ENCODE data around the gene ALX3. TPM values are rescaled to one million over a fixed set of nuclear protein-coding genes. Genes with fewer than 3 reads are reported as not detected.

ALX3 gene
- total RNA-seq, 6 donors from 2014 or later = 0.24 TPM; not detected in 5

DNA sequence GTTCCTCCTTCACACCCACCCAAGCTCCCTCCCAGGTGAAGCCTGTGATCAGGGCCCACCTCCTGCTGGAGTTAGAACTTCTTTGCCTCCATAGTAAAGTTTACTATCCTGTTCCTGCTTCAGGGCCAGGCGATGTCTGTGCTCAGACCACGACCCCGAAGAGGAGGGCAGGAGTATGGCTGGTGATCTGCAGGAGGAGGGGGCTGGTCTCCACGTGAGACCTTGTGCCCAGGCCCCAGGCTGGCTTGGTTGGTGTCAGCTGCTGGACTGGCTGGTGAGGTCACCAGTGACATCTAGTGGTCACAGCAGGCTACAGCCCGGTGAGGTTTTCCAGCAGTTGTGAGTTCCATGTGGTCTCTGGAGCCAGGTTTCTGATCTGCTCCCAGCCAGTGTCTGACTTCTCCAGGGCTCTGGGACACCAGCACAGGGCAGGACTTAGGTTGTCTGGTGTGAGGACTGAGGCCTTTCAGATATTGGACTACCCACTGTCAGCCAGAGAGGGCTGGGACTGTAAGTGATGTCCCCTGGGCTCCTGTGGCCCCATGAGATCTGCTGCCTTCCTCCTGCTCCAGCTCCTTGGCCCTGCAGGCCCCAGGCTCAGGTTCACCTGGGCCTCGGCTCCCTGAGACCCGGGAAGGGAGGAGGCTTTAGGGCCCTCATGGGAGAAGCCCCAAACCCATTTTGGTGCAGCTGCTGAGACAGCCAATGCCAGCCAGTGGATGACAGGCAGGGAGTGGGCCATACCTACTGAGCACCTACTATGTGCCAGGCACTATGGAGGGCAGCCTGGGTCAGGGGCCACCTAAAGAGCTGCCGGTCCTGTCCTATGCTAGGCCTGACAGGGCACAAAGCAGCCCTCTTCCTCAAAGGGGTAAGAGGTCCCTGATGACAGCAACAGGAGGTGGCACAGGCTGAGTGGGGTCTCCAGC lies 35.8 kb upstream of the ALX3 start:
- H3K4me1 ChIP-seq = no peaks in the 10 kb centered on the region
- H3K36me3 ChIP-seq = no peaks in the 10 kb centered on the region
- TF ChIP-seq, protein P1, sequence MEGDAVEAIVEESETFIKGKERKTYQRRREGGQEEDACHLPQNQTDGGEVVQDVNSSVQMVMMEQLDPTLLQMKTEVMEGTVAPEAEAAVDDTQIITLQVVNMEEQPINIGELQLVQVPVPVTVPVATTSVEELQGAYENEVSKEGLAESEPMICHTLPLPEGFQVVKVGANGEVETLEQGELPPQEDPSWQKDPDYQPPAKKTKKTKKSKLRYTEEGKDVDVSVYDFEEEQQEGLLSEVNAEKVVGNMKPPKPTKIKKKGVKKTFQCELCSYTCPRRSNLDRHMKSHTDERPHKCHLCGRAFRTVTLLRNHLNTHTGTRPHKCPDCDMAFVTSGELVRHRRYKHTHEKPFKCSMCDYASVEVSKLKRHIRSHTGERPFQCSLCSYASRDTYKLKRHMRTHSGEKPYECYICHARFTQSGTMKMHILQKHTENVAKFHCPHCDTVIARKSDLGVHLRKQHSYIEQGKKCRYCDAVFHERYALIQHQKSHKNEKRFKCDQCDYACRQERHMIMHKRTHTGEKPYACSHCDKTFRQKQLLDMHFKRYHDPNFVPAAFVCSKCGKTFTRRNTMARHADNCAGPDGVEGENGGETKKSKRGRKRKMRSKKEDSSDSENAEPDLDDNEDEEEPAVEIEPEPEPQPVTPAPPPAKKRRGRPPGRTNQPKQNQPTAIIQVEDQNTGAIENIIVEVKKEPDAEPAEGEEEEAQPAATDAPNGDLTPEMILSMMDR (IDR thresholded peaks at IDR 0.05) = peak; percentile 78 to 89 (median 84)
- TF ChIP-seq POLR2A (IDR thresholded peaks at IDR 0.05) = no peak
- peak in 1 of 2 donors; percentile 65 for DNase-seq
- no peaks in the 10 kb centered on the region for H3K27me3 ChIP-seq
- H3K4me3 ChIP-seq = no peak overlapping the region
- 20% methylated on average over 8 of the region's 8 CpGs; no CpG with 5 or more reads in 1 of the 2 donors for WGBS, 2 donors
- peak; percentile 66 to 88 for ATAC-seq (ENCODE audit: low FRiP score in 2 of 2)
- H3K9me3 ChIP-seq = no peaks in the 10 kb centered on the region
- no peak overlapping the region for H3K27ac ChIP-seq

DNA sequence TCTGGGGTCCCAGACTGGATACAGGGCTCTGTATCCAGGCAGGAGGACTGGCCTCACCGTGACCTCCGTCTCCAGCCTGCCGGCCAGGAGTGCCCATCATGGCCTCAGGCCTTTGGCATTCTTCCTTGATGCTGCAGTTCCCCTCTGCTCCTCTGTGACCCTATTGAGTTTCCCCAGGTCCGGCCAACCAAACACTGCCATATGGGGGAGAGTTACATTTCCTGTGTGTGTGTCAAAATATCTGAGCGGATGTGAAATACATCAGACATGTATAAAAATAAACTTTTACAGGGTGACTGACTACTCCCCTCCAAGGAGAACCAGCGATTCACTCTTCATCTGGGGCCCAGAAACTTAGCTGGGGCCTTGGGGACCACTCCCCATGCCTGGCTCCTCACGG lies 31.6 kb upstream of the ALX3 start:
- H3K27me3 ChIP-seq = no peaks in the 10 kb centered on the region
- H3K4me3 ChIP-seq = no peak overlapping the region
- no peaks in the 10 kb centered on the region for H3K9me3 ChIP-seq
- no peak for DNase-seq
- no peak for ATAC-seq (ENCODE audit: low FRiP score in 2 of 2)
- no peaks in the 10 kb centered on the region for H3K36me3 ChIP-seq
- H3K27ac ChIP-seq = no peak overlapping the region
- WGBS, 2 donors = 46 to 57% methylated on average over 6 to 7 of the region's 7 CpGs
- no peaks in the 10 kb centered on the region for H3K4me1 ChIP-seq
- TF ChIP-seq, protein P1 (IDR thresholded peaks at IDR 0.05) = no peak
- TF ChIP-seq EP300 (IDR thresholded peaks at IDR 0.05) (no peak), POLR2A (IDR thresholded peaks at IDR 0.05) (no peak), POLR2AphosphoS5 (IDR thresholded peaks at IDR 0.05) (no peak)

DNA sequence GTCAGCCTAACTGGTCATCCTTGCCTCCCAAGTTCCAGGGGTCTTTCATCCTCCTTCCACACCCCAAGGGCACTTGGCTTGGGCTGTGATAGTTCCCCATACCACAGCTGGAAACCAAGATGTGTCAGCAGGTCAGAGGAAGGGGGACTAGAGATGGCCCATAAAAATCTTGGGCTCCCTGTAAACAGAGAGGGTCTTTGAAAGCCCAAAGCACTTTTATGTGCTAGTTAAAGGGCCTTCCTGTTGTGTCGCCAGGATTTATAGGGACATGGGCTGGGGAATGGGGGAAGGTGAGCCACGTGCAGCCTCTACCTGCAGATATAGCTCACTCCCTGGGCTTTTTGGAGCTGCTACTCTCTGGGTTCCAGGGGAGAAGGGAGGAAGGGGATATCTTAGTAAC lies 29.9 kb upstream of the ALX3 start:
- Histone ChIP-seq H3K27ac (no peak overlapping the region), H3K4me1 (no peaks in the 10 kb centered on the region), H3K36me3 (no peaks in the 10 kb centered on the region), H3K9me3 (no peaks in the 10 kb centered on the region), H3K27me3 (no peaks in the 10 kb centered on the region), H3K4me3 (no peak overlapping the region)
- no peak for TF ChIP-seq POLR2A (IDR thresholded peaks at IDR 0.05)
- TF ChIP-seq, protein P1 (IDR thresholded peaks at IDR 0.05) = no peak
- TF ChIP-seq EP300 (IDR thresholded peaks at IDR 0.05) = no peak
- no peak for TF ChIP-seq POLR2AphosphoS5 (IDR thresholded peaks at IDR 0.05)
- no peak for ATAC-seq (ENCODE audit: low FRiP score in 2 of 2)
- DNase-seq = no peak
- 61 to 88% methylated on average over 2 of the region's 2 CpGs for WGBS, 2 donors

DNA sequence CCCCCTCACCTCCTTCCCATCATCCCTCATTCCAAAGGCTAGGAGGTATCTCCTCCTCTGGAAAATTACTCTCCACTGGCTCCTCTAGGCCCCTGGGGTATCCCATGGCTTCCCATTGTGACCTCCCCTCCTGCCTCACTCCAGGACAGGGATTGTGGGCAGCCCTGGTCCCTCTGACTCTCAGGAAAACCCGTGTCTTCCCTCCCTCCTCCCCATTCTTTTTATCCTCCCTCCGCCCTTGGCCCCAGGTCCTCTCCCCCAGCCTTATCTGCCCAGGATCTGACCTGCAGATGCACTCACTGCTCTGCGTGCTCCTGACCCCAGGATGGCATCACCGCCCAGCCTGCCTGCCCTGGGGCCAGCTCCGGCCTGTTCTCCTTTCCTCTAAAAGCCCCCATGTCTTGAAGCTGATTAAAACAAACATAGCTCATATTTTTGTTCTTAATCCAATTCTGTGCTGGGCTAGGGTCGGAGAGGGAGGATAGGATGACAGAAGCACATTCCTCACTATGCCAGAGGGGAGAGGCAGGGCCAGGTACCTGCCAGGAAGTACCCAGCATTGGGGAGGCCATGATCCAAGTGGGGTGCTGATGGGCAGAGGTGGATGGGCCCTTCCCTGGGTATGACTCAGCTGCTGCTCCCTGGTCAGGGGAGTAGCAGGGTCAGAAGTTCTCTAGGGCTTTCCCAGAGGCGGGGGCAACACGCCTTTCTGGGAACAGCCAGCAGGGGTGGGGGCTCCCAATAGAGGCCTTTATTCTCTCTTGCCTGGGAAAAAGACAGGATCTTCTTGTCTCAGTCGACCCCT lies 28.0 kb upstream of the ALX3 start:
- Histone ChIP-seq H3K36me3 (no peaks in the 10 kb centered on the region), H3K27me3 (no peaks in the 10 kb centered on the region), H3K4me1 (no peaks in the 10 kb centered on the region), H3K9me3 (no peaks in the 10 kb centered on the region), H3K4me3 (no peak overlapping the region), H3K27ac (no peak overlapping the region)
- ATAC-seq (ENCODE audit: low FRiP score in 2 of 2) (no peak), DNase-seq (peak in 1 of 2 donors; percentile 54)
- 64 to 72% methylated on average over 8 to 9 of the region's 9 CpGs for WGBS, 2 donors
- TF ChIP-seq POLR2A (IDR thresholded peaks at IDR 0.05) (no peak), POLR2AphosphoS5 (IDR thresholded peaks at IDR 0.05) (no peak), EP300 (IDR thresholded peaks at IDR 0.05) (no peak)
- TF ChIP-seq, protein P1 (IDR thresholded peaks at IDR 0.05) = no peak
